Sigmoid colon (tissue), 4 donors: ENCODE measurements around the gene DHX35.

Source experiments
- CTCF ChIP-seq, 4 experiments: fragments of 450-650 bp in 3 of 4; fragments of 200-600 bp in 1 of 4; IDR thresholded peaks; one replicate each; pipeline ENCODE4 v1.5.1; 2016 to 2019; ENCODE audit warnings: antibody characterized with exemption in 4 of 4, mild to moderate bottlenecking in 3 of 4, moderate library complexity in 2 of 4
- POLR2A ChIP-seq, 2 donors: fragments of 450-650 bp; IDR thresholded peaks; one replicate each; pipeline ENCODE4 v1.6.1; 2016; ENCODE audit warnings: antibody characterized with exemption in 2 of 2, mild to moderate bottlenecking in 2 of 2, moderate library complexity in 2 of 2
- POLR2AphosphoS5 ChIP-seq, 4 donors: sonication (generic); formaldehyde crosslinking; IDR thresholded peaks; one replicate each; pipeline ENCODE4 v1.6.1; 2017; ENCODE audit warnings: antibody characterized with exemption in 4 of 4

GRCh38 chr20:39032997-39033396 lies 70.9 kb downstream of the DHX35 start:
- TF ChIP-seq POLR2AphosphoS5 (IDR thresholded peaks at IDR 0.05) (no peak), POLR2A (IDR thresholded peaks at IDR 0.05) (no peak), CTCF (IDR thresholded peaks at IDR 0.05) (no peak)
